HepG2 (cell line): Measurements from ENCODE around the gene HOXA9. TPM values are rescaled to one million over a fixed set of nuclear protein-coding genes. Genes with fewer than 3 reads are reported as not detected.

Source experiments
- ASH2L ChIP-seq: fragments of 300-600, 200-600 bp; sonication (generic); IDR thresholded peaks from 2 replicates; pipeline ENCODE4 v1.7.0; 2017; ENCODE audit warnings: low read depth, mild to moderate bottlenecking, moderate library complexity, mixed read lengths, low read length; ENCODE audit not compliant: insufficient read length
- CBX2 ChIP-seq, 2 experiments: fragments of 200-600 bp in 1 of 2; sonication (generic); formaldehyde crosslinking in 1 of 2; IDR thresholded peaks; 2 replicates each; pipeline versions ENCODE4 v1.7.0 to v1.8.1; 2018 to 2022; ENCODE audit warnings: low read depth in 2 of 2, low read length in 1 of 2, mild to moderate bottlenecking in 1 of 2, missing genetic modification reagents in 1 of 2
- CSRNP2 ChIP-seq: sonication (generic); formaldehyde crosslinking; conservative IDR thresholded peaks from 2 replicates; pipeline ENCODE4 v1.8.0; 2022; ENCODE audit warnings: low read depth, missing genetic modification reagents
- DBP ChIP-seq: sonication (generic); formaldehyde crosslinking; IDR thresholded peaks from 2 replicates; pipeline ENCODE4 v1.4.0; 2020; ENCODE audit warnings: missing genetic modification reagents; ENCODE audit errors: not compliant biosample characterization
- ESRRA ChIP-seq: sonication (generic); formaldehyde crosslinking; IDR thresholded peaks from 2 replicates; pipeline ENCODE4 v1.5.1; 2020; ENCODE audit warnings: mild to moderate bottlenecking, low read depth, missing genetic modification reagents
- LBX2 ChIP-seq: sonication (generic); formaldehyde crosslinking; IDR thresholded peaks from 2 replicates; pipeline ENCODE4 v1.5.0; 2020; ENCODE audit warnings: missing genetic modification reagents, mild to moderate bottlenecking, borderline replicate concordance
- NR1H2 ChIP-seq: sonication (generic); formaldehyde crosslinking; IDR thresholded peaks from 2 replicates; pipeline ENCODE4 v1.8.1; 2022; ENCODE audit warnings: low read depth, missing genetic modification reagents, borderline replicate concordance
- ZFP37 ChIP-seq: sonication (generic); formaldehyde crosslinking; IDR thresholded peaks from 2 replicates; pipeline ENCODE4 v1.4.0; 2020; ENCODE audit warnings: missing genetic modification reagents, borderline replicate concordance
- ZNF569 ChIP-seq: sonication (generic); formaldehyde crosslinking; IDR thresholded peaks from 2 replicates; pipeline ENCODE4 v1.5.0; 2020; ENCODE audit warnings: mild to moderate bottlenecking, missing genetic modification reagents, moderate library complexity, borderline replicate concordance
- polyA plus RNA-seq, 8 experiments: library from polyadenylated mRNA; depleted of rRNA in 3 of 8; stranded (reverse) in 7 of 8; unstranded in 1 of 8; fragments of >200 nt; fragmentation: Illumina TruSeq in 4 of 8; extraction: Trizol in 4 of 8; gene quantifications; 2 replicates each; pipeline versions ENCODE4 v1.2.1 to v1.2.3, GENCODE V29; 2011 to 2016; ENCODE audit warnings: low read depth in 4 of 8, missing spikeins in 1 of 8, mixed read lengths in 1 of 8; ENCODE audit not compliant: insufficient read depth in 1 of 8
- total RNA-seq, 5 experiments: library from RNA; depleted of rRNA; stranded (reverse); fragments of >200 nt; fragmentation: Illumina TruSeq; extraction: Trizol; gene quantifications; 2 replicates each; pipeline ENCODE4 v1.2.3, GENCODE V29; 2016; ENCODE audit warnings: low read depth in 1 of 5
- TF ChIP-seq, protein P1 (sequence below), 2 experiments: fragments of 450-650 bp in 1 of 2; sonication (generic) in 1 of 2; formaldehyde crosslinking; IDR thresholded peaks; 2 replicates each; pipeline versions ENCODE4 v1.5.0 to v1.8.0; 2020 to 2022; ENCODE audit warnings: mild to moderate bottlenecking in 1 of 2, missing genetic modification reagents in 1 of 2
- TF ChIP-seq, protein P2 (sequence below): sonication (generic); formaldehyde crosslinking; IDR thresholded peaks from 2 replicates; pipeline ENCODE4; 2020; ENCODE audit warnings: missing genetic modification reagents, mild to moderate bottlenecking, borderline replicate concordance
- TF ChIP-seq, protein P3 (sequence below): sonication (generic); formaldehyde crosslinking; IDR thresholded peaks from 2 replicates; pipeline ENCODE4 v1.8.0; 2022; ENCODE audit warnings: mild to moderate bottlenecking, missing genetic modification reagents; ENCODE audit not compliant: insufficient replicate concordance

The HOXA9 gene
- total and polyA plus RNA-seq, 2 of the 13 experiments (the other 11 are each of a cell fraction or from before 2014, with no cell fraction given): not detected

GRCh38 chr7:27130540-27131389 lies 34.6 kb downstream of the HOXA9 start, which contains the start of gene HOXA4 (continued):
- TF ChIP-seq, protein P1, sequence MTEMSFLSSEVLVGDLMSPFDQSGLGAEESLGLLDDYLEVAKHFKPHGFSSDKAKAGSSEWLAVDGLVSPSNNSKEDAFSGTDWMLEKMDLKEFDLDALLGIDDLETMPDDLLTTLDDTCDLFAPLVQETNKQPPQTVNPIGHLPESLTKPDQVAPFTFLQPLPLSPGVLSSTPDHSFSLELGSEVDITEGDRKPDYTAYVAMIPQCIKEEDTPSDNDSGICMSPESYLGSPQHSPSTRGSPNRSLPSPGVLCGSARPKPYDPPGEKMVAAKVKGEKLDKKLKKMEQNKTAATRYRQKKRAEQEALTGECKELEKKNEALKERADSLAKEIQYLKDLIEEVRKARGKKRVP (CRISPR knock-in tag; IDR thresholded peaks at IDR 0.05): no peak
- TF ChIP-seq ZNF569 (CRISPR knock-in tag) (no peak), ZFP37 (CRISPR knock-in tag) (peak; percentile 52; the same call in 1 of the 2 replicates), LBX2 (CRISPR knock-in tag) (no peak), DBP (CRISPR knock-in tag) (no peak), CSRNP2 (CRISPR knock-in tag) (no peak), NR1H2 (CRISPR knock-in tag) (no peak), ASH2L (peak; percentile 69), ESRRA (CRISPR knock-in tag) (no peak), CBX2 (IDR thresholded peaks at IDR 0.05; ENCODE audit: low read depth, low read length) (no peak), CBX2 (CRISPR knock-in tag; IDR thresholded peaks at IDR 0.05; ENCODE audit: low read depth) (no peak)
- TF ChIP-seq, protein P2, sequence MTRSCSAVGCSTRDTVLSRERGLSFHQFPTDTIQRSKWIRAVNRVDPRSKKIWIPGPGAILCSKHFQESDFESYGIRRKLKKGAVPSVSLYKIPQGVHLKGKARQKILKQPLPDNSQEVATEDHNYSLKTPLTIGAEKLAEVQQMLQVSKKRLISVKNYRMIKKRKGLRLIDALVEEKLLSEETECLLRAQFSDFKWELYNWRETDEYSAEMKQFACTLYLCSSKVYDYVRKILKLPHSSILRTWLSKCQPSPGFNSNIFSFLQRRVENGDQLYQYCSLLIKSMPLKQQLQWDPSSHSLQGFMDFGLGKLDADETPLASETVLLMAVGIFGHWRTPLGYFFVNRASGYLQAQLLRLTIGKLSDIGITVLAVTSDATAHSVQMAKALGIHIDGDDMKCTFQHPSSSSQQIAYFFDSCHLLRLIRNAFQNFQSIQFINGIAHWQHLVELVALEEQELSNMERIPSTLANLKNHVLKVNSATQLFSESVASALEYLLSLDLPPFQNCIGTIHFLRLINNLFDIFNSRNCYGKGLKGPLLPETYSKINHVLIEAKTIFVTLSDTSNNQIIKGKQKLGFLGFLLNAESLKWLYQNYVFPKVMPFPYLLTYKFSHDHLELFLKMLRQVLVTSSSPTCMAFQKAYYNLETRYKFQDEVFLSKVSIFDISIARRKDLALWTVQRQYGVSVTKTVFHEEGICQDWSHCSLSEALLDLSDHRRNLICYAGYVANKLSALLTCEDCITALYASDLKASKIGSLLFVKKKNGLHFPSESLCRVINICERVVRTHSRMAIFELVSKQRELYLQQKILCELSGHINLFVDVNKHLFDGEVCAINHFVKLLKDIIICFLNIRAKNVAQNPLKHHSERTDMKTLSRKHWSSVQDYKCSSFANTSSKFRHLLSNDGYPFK (CRISPR knock-in tag): peak; percentile 80; the same call in 1 of the 2 replicates
- TF ChIP-seq, protein P3, sequence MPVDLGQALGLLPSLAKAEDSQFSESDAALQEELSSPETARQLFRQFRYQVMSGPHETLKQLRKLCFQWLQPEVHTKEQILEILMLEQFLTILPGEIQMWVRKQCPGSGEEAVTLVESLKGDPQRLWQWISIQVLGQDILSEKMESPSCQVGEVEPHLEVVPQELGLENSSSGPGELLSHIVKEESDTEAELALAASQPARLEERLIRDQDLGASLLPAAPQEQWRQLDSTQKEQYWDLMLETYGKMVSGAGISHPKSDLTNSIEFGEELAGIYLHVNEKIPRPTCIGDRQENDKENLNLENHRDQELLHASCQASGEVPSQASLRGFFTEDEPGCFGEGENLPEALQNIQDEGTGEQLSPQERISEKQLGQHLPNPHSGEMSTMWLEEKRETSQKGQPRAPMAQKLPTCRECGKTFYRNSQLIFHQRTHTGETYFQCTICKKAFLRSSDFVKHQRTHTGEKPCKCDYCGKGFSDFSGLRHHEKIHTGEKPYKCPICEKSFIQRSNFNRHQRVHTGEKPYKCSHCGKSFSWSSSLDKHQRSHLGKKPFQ (CRISPR knock-in tag): no peak
